Endothelial cell of umbilical vein (primary cell): ENCODE measurements around the gene ATOX1. TPM values are rescaled to one million over a fixed set of nuclear protein-coding genes. Genes with fewer than 3 reads are reported as not detected.

Experiments used
- BruUV-seq: library from RNA; stranded (reverse); fragments of 400-500 nt; replicated peaks from 2 replicates; lab custom pipeline; 2021; lab: Mats Ljungman, UMichigan
- CTCF ChIA-PET: fragments of 300-600, 350-600 bp; sonication (Branson Sonifier 250); formaldehyde crosslinking; loops from one replicate; lab custom pipeline; 2021; ENCODE audit warnings: antibody characterized with exemption, inconsistent platforms; lab: Charles Lee
- POLR2A ChIA-PET: fragments of 300-600, 350-600 bp; sonication (Branson Sonifier 250); formaldehyde crosslinking; loops from one replicate; lab custom pipeline; 2021; ENCODE audit warnings: antibody characterized with exemption, inconsistent platforms; lab: Charles Lee
- DNase-seq: peaks from one replicate; pipeline ENCODE4 v3.0.0-alpha.2; 2011; ENCODE audit warnings: low read depth, low spot score
- FAIRE-seq: peaks from 2 replicates; lab custom pipeline; 2011; peaks lifted over from hg19 to GRCh38; lab: Jason Lieb, UNC
- H2AFZ ChIP-seq: 2 replicates; pipeline ENCODE4 v1.6.0; 2012; ENCODE audit warnings: low read depth, low read length, control low read depth, inconsistent platforms
- H3K27ac ChIP-seq: 2 replicates; pipeline ENCODE4 v1.5.1; 2011; ENCODE audit warnings: low read depth, mild to moderate bottlenecking, control low read depth, low read length, moderate library complexity; ENCODE audit not compliant: insufficient read depth
- H3K27me3 ChIP-seq, 2 experiments: 2 replicates each; pipeline versions ENCODE4 v1.6.0 to v1.6.1; 2011; ENCODE audit warnings: low read length in 2 of 2, mixed read lengths in 1 of 2; ENCODE audit not compliant: control insufficient read depth in 2 of 2, insufficient read depth in 2 of 2
- H3K36me3 ChIP-seq, 2 experiments: 2 replicates in 1 of 2; 3 replicates in 1 of 2; pipeline ENCODE4 v1.5.1; 2011; ENCODE audit warnings: low read length in 2 of 2, mild to moderate bottlenecking in 1 of 2, moderate library complexity in 1 of 2; ENCODE audit not compliant: control insufficient read depth in 2 of 2, insufficient read depth in 2 of 2; ENCODE audit errors: extremely low read depth in 1 of 2
- H3K4me1 ChIP-seq: 3 replicates; pipeline ENCODE4 v1.5.1; 2011; ENCODE audit warnings: mild to moderate bottlenecking, low read length; ENCODE audit not compliant: control insufficient read depth, insufficient read depth; ENCODE audit errors: extremely low read depth
- H3K4me2 ChIP-seq: 2 replicates; pipeline ENCODE4 v1.6.1; 2011; ENCODE audit warnings: low read length, control low read depth, mixed read lengths; ENCODE audit not compliant: insufficient read depth
- H3K4me3 ChIP-seq, 3 experiments: fragments of 200-600 bp in 1 of 3; sonication (generic), shearing (Covaris generic) in 1 of 3; replicated peaks in 1 of 3; 2 replicates each; pipeline ENCODE4 v1.5.1; 2011 to 2016; ENCODE audit warnings: control low read depth in 3 of 3, low read length in 3 of 3, mild to moderate bottlenecking in 2 of 3, inconsistent platforms in 1 of 3, low read depth in 1 of 3, moderate library complexity in 1 of 3; ENCODE audit not compliant: insufficient read depth in 1 of 3
- H3K79me2 ChIP-seq: 2 replicates; pipeline ENCODE4 v1.6.0; 2012; ENCODE audit warnings: low read length, inconsistent platforms; ENCODE audit not compliant: control insufficient read depth, insufficient read depth
- H3K9ac ChIP-seq: replicated peaks from 2 replicates; pipeline ENCODE3; 2011; ENCODE audit warnings: low read length, control low read depth; ENCODE audit not compliant: insufficient read depth; ENCODE audit errors: extremely low read depth
- H3K9me1 ChIP-seq: replicated peaks from 3 replicates; pipeline ENCODE4 v1.6.0; 2011; ENCODE audit warnings: mild to moderate bottlenecking, low read length; ENCODE audit not compliant: control insufficient read depth, insufficient read depth; ENCODE audit errors: extremely low read depth
- H3K9me3 ChIP-seq: replicated peaks from 2 replicates; pipeline ENCODE4 v1.5.1; 2012; ENCODE audit warnings: low read length, inconsistent platforms; ENCODE audit not compliant: control insufficient read depth, insufficient read depth
- H4K20me1 ChIP-seq: replicated peaks from 2 replicates; pipeline ENCODE3; 2011; ENCODE audit warnings: mild to moderate bottlenecking, low read length; ENCODE audit not compliant: control insufficient read depth, insufficient read depth; ENCODE audit errors: extremely low read depth
- EZH2 ChIP-seq: IDR thresholded peaks from 2 replicates; pipeline ENCODE4 v1.6.1; 2012; ENCODE audit warnings: borderline replicate concordance, low read depth, mild to moderate bottlenecking, moderate library complexity, low read length, inconsistent platforms; ENCODE audit not compliant: severe bottlenecking
- FOS ChIP-seq: IDR thresholded peaks from 2 replicates; pipeline ENCODE4 v1.6.1; 2011; ENCODE audit warnings: mild to moderate bottlenecking, low read length, moderate library complexity, borderline replicate concordance; ENCODE audit not compliant: insufficient read depth
- GATA2 ChIP-seq: IDR thresholded peaks from 2 replicates; pipeline ENCODE4 v1.7.0; 2011; ENCODE audit warnings: low read depth, mild to moderate bottlenecking, moderate library complexity, mixed read lengths, low read length; ENCODE audit not compliant: insufficient read length, insufficient read depth
- JUN ChIP-seq: IDR thresholded peaks from 2 replicates; pipeline ENCODE4 v1.6.1; 2011; ENCODE audit warnings: borderline replicate concordance, low read depth; ENCODE audit not compliant: insufficient read length, insufficient read depth
- MYC ChIP-seq: IDR thresholded peaks from one replicate; pipeline ENCODE4 v1.6.1; 2011; ENCODE audit warnings: mild to moderate bottlenecking, low read depth, low read length
- POLR2A ChIP-seq: IDR thresholded peaks from 2 replicates; pipeline ENCODE4 v1.6.1; 2012; ENCODE audit warnings: low read depth, mild to moderate bottlenecking, control low read depth, low read length
- POLR2AphosphoS5 ChIP-seq: IDR thresholded peaks from 2 replicates; pipeline ENCODE4 v1.6.1; 2012; ENCODE audit warnings: low read depth, mild to moderate bottlenecking, control low read depth, low read length, moderate library complexity; ENCODE audit not compliant: insufficient read depth
- dilution Hi-C: fragments of 300-500 bp; cut with MboI; formaldehyde crosslinking; loops from one replicate; pipeline ENCODE4 v1.15.0; 2019; ENCODE audit warnings: low sequenced_read_pairs; ENCODE audit not compliant: extremely low pct_ligation_motif_present
- intact Hi-C: fragments of 100-400 bp; cut with micrococcal nuclease; formaldehyde crosslinking; loops from one replicate; pipeline ENCODE4 v1.10.0; 2022
- polyA plus RNA-seq, 4 experiments: library from polyadenylated mRNA; depleted of rRNA in 3 of 4; stranded (reverse) in 3 of 4; unstranded in 1 of 4; fragments of >200 nt; gene quantifications; 2 replicates each; pipeline versions ENCODE4 v1.2.1 to v1.2.3, GENCODE V29; 2011 to 2012; ENCODE audit warnings: missing spikeins in 1 of 4
- total RNA-seq: library from RNA; stranded (reverse); gene quantifications from 2 replicates; pipeline ENCODE4 v1.2.3, GENCODE V29; 2021
- TF ChIP-seq, protein P1 (sequence below): IDR thresholded peaks from 2 replicates; pipeline ENCODE4 v1.6.1; 2011; ENCODE audit not compliant: insufficient read depth, insufficient read length
- TF ChIP-seq, protein P2 (sequence below), 2 donors: IDR thresholded peaks; 1 replicate in 1 of 2; 2 replicates in 1 of 2; pipeline ENCODE4 v1.5.1; 2011; ENCODE audit warnings: low read length in 2 of 2, mild to moderate bottlenecking in 2 of 2, moderate library complexity in 2 of 2, control low read depth in 1 of 2, inconsistent platforms in 1 of 2, low read depth in 1 of 2; ENCODE audit not compliant: insufficient read depth in 1 of 2; ENCODE audit errors: extremely low read depth in 1 of 2

The ATOX1 gene
- total and polyA plus RNA-seq, 2 donors (not counting 3 experiments of a cell fraction or from before 2014, with no cell fraction given): 113 to 292 TPM

DNA sequence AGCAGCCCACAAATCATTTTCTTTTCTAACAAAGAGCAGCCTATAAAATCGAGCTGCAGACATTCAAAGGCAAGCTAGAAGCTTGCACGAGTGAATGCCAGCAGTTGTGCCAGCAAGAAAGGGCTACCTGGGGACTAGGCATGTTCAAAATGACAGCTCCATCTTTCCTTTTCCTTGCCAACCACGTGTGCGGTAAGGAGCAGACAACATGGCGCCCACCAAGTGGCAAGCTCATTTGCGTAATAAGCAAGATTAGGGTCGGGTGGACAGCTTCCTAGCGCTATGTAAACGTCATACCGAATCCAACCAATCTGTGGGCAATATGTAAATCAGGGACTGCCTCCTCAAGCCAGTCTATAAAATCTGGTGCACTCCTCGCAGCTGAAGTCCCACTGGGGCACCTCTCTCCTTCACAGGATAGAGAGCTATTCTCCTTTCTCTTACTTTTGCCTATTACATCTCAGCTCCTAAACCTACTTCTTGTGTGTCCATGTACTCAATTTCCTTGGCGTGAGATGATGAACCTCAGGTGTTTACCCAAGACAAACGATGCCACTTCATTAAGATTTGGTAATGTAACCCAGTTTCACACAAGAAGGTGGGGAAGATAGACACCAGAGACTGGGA lies 49.2 kb downstream of the ATOX1 start:
- Histone ChIP-seq H3K9me3 (no peaks in the 10 kb centered on the region), H3K79me2 (no peaks in the 10 kb centered on the region), H3K4me3 (no peak overlapping the region), H3K27ac (no peak overlapping the region), H3K9ac (no peak overlapping the region), H3K36me3 (no peaks in the 10 kb centered on the region), H3K4me1 (peaks cover 13% of the 10 kb centered on the region), H3K27me3 (no peaks in the 10 kb centered on the region), H3K4me2 (no peak overlapping the region), H3K9me1 (no peaks in the 10 kb centered on the region), H2AFZ (no peak overlapping the region), H4K20me1 (no peaks in the 10 kb centered on the region)
- POLR2A ChIA-PET: no interaction called here
- dilution Hi-C loops (no loop called here), intact Hi-C loops (no loop called here)
- DNase-seq (no peak), FAIRE-seq (no peak)
- CTCF ChIA-PET: interaction anchor here (0.8 to 3.4 kb wide), 5 partner anchors 10 to 50 kb away, joined by 3 to 21 read pairs (median 3); no protein-coding TSS in a partner anchor
- no peak for TF ChIP-seq POLR2A
- TF ChIP-seq, protein P1, sequence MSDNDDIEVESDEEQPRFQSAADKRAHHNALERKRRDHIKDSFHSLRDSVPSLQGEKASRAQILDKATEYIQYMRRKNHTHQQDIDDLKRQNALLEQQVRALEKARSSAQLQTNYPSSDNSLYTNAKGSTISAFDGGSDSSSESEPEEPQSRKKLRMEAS: no peak
- no peak for TF ChIP-seq JUN
- TF ChIP-seq POLR2AphosphoS5: no peak
- TF ChIP-seq GATA2: no peak
- no peak for TF ChIP-seq MYC
- no peak for TF ChIP-seq FOS
- TF ChIP-seq EZH2: no peak
- TF ChIP-seq, protein P2, sequence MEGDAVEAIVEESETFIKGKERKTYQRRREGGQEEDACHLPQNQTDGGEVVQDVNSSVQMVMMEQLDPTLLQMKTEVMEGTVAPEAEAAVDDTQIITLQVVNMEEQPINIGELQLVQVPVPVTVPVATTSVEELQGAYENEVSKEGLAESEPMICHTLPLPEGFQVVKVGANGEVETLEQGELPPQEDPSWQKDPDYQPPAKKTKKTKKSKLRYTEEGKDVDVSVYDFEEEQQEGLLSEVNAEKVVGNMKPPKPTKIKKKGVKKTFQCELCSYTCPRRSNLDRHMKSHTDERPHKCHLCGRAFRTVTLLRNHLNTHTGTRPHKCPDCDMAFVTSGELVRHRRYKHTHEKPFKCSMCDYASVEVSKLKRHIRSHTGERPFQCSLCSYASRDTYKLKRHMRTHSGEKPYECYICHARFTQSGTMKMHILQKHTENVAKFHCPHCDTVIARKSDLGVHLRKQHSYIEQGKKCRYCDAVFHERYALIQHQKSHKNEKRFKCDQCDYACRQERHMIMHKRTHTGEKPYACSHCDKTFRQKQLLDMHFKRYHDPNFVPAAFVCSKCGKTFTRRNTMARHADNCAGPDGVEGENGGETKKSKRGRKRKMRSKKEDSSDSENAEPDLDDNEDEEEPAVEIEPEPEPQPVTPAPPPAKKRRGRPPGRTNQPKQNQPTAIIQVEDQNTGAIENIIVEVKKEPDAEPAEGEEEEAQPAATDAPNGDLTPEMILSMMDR (IDR thresholded peaks at IDR 0.05; ENCODE audit: extremely low read depth in 1 of 2, insufficient read depth in 1 of 2, low read depth in 1 of 2, low read length in 2 of 2): no peak
- no TSS peak for BruUV-seq
